COLO829 (cell line): Measurements from ENCODE around the gene TUBB1.
"Not testable (repeated sequence)": the region's sequence is repeated elsewhere in the genome, so short reads cannot be mapped to it uniquely, and the experiment has no call there.

Source experiments
- DNase-seq: peaks from one replicate; pipeline ENCODE4 v3.0.0; 2012; ENCODE audit warnings: low spot score

The TUBB1 gene

DNA sequence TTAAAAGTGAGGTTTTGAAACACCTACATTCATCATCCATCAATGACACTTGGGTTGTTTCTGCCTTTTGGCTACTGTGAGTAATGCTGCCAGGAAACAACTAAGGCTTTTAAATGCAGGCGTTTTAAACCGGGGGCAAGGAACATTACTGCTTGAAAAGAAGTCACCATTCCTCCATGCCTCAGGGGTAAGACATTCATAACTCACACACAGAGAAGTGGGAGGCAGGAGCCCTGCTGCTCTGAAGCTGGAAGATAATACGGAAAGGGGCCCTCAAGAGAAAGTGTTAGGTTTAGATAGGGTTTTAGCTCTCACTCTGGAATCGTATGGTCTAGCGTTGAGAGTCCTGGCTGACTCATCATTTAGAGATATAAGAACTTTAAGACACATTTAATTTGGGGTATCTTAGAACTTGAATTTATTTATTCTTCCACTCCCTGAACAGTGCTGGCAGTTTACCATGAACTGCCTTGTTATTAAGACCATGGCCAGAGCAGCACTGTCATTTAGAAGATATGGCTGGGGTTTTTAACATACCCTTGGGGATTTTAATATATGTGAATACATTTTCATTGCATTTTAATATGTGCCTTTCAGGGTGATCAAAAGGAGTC is 1.8 kb downstream of the TUBB1 start:
- DNase-seq = peak; percentile 77

GRCh38 chr20:59022754-59023153 is 3.5 kb downstream of the TUBB1 start:
- DNase-seq = no peak

GRCh38 chr20:59023616-59024015 is 4.4 kb downstream of the TUBB1 start:
- DNase-seq = no peak

DNA sequence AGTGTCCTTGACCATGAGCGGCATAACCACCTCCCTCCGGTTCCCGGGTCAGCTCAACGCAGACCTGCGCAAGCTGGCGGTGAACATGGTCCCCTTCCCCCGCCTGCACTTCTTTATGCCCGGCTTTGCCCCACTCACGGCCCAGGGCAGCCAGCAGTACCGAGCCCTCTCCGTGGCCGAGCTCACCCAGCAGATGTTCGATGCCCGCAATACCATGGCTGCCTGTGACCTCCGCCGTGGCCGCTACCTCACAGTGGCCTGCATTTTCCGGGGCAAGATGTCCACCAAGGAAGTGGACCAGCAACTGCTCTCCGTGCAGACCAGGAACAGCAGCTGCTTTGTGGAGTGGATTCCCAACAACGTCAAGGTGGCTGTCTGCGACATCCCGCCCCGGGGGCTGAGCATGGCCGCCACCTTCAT is 4.9 kb downstream of the TUBB1 start:
- DNase-seq = no peak

DNA sequence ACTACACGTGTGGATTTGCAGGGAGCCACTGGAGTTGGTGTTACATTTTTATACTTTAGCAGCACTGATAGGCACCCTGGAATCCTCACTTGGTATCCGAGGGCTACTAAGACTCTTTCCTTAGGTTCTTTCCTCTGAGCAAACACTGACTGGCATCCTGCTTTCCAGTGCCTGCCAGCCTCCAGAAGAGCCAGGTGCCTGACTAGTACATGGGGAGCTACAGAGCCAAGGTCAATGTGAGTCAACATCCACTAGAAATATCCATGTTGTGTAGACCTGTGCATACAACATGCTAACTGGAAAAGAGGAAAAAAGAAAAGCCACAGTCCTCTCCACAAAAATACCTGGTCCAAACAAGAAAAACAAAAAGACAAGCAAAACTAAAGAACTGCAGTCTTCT is 5.9 kb downstream of the TUBB1 start:
- DNase-seq = no peak

DNA sequence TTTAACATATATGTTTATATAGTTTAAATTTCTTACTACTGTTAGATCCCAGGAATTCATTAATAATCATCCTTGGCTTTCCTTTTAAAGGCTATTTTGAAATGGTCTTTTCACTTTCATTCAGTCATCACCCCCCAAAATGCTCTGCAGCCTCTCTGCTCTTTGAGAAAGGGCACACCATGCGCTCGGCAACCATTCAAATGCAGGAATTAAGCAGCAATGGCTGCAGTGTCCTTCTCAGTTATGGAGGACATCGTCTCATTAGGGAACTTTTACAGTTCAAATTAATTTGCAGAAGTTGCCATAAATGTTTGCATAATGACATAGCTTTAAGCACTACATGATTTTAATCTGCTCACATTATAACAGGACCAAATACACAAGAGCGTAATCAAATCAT is 6.3 kb downstream of the TUBB1 start:
- no peak for DNase-seq

DNA sequence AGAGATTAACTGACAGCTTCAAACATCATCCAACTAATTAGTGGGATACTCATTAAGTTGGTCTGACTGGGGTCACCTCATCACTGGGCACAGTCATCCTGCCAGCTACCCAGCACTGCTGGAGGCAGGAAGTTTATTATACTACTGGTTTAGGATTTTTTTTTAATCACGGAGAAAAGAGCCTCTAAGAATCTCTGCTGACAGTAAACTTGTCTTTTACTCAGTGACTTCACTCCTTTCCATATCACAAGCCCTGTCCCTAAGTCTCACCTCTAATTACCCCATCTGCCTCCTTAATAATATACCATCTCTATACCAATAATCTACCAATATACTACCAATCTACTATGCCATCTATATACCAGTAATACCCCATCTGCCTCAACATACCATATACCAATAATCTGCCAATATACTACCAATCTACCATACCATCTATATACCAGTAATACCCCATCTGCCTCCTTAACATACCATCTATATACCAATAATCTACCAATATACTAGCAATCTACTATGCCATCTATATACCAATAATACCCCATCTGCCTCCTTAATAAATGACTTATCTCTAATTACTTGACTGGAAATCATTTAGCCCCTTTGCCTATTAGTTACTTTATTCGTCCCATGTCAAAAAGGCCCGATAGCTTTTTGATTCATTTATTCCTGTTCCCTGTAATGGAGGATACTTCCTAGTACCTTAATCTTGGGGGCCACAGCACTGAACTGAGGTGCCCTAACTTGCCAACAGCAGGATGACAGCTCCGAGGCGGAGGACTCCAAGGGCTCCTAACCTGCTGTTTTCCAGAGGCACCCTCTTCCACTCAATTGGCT is 7.9 kb downstream of the TUBB1 start:
- no peak for DNase-seq

DNA sequence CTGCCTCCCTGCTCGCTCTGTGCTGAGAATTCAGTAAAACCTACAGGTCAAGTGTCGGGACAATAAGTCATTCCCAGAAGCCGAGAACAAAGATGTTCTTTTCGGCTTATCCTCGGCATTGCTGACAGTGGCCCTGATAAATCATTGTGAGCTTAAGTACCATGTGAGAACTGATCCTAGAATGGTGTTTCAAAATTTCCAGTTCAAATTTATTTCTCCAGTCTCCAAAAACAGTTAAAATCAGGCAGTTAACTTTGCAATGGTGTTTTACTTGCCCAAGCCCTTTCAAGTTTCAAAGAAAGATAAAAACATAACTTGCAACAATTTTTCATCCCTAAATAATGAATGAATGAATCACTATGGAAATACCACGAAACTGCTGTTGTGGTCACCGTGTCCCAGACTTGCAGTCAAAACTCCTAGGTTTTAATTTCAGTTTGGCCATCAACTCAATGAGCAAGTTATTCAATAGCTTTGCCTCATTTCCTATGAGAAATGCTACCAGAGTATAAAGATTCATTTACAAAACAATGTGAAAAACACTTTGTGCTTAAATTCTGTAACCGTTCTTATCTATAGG is 8.6 kb downstream of the TUBB1 start:
- no peak for DNase-seq

DNA sequence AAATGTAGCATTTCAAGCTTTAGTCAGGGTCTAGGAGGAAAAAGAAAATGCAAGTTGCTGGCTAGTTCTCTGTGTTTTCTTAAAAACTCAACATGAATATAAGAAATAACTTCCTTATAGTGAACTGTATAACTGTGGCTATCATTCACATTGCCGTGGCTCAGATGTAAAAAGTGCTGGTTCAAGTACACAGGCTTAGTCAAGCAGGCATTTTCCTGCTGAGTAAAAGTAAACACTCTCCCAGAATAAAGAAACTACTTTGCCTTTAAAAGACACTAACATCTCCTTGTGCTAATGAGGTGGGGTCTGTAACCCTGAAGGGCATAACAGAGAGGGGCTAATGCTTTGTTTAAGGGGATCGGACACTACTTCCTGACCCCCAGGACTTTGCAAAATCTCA is 9.6 kb downstream of the TUBB1 start:
- no peak for DNase-seq

- no peak for DNase-seq
Observed at GRCh38 chr20:59030911-59031563, 11.8 kb downstream of the TUBB1 start.

DNA sequence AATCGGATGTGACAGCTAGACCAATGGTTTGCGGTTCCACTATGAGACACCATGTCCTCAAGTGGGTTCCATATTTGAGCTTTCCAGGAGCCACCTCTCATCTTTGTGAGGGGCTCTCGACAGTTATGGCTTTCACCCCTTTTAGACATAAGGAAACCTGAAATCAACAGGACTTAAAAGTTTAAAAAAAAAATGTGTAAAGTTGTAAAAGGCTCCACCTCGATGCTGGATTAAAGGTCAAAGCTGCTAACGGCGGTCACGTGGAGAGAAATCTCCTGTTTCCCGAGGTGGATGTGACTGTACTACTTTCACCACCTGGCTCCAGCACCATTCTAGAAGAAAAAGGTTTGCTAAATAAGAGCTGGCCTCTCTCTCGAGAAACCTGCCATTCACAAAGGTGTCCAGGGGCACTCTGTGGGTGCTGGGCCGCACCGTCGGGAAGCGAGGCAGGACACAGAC is 12.4 kb downstream of the TUBB1 start:
- DNase-seq = no peak

- DNase-seq = peak; percentile 87
Observed at GRCh38 chr20:59032023-59032712, 12.9 kb downstream of the TUBB1 start, which contains the start of gene ATP5F1E. TSS of gene ATP5F1E (minus strand) at chr20:59032335. CDS start at chr20:59032251, 84 bp downstream.

DNA sequence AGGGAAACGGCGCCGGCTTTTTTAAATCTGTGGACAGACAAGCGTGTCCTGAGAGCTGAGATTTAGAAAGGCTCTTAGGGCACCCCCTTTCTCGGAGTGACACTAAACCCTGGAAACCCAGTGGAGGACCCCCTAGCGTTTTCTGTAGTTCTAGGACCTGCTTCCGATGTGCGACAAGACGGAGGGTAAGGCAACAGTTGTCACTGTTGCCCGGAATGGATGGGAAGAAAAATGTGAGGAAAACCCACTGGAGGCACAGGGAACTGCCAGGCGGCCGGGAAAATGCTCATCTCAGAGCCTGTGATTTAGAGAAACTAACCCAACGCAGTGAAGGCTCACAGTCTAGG is 13.5 kb downstream of the TUBB1 start:
- no peak for DNase-seq

GRCh38 chr20:59033093-59033492 is 13.9 kb downstream of the TUBB1 start:
- no peak for DNase-seq

DNA sequence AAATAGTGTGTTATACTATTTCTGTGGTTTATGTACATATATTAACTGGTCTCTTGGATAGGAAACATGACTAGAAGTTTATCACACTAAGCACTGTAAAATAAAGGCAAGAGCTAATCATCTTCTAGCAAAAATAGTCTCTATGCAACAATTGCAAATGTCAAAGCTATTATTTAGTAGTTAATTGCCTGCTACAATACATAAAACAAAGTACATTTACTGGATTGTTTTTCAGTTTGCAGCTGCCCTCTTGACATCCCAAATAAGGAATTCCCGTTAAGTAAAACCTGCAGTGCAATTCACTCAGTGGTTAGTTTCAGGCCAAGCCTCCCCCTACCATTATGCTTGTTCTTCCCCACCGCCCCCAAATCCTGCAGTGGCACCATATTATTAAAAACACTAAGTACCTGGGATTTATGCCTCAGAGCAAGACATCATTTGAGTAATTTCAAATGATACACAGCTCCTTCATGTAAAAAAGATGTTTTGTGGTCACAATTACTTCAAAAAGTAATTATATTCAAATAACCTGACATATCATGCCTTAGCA is 14.5 kb downstream of the TUBB1 start:
- no peak for DNase-seq

DNA sequence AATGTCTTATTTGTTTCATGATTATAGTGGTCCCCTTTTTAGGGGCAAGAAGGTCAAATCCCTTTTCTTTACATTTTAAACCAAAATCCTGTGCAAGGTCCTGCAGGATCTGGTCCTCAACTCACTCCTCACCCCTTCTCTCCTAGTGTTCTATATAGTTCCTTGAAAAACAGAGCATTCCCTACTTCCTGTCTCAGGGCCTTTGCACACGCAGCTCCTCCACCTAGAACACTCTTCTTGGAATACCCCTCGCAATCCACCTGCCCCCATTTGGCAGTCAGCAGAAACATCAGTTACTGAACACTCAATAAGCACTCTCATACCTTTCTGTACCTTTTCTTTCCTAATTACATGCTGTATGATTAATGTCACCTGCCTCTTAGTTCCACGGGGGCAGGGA is 16.2 kb downstream of the TUBB1 start:
- DNase-seq = no peak

DNA sequence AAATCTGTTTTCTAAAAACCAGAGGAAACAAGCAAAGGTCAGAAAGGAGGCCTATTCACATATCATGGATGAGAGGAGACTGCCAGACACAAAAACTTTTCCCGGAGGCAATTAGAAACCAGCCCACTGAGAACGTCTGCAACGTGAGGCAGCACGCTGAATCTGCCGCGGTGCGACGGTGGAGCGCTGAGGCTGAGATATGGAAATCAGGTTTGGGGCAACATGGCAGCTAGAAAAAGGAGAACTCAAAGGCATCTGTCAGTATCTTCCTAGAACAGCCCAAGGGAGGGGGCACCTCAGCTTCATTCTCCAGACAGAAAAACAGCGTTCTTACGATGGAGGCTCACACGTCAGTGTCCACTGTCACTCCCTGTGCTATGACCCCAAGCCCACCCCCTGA is 18.2 kb downstream of the TUBB1 start:
- no peak for DNase-seq

- DNase-seq = no peak
Observed at GRCh38 chr20:59039233-59039632, 20.0 kb downstream of the TUBB1 start.

DNA sequence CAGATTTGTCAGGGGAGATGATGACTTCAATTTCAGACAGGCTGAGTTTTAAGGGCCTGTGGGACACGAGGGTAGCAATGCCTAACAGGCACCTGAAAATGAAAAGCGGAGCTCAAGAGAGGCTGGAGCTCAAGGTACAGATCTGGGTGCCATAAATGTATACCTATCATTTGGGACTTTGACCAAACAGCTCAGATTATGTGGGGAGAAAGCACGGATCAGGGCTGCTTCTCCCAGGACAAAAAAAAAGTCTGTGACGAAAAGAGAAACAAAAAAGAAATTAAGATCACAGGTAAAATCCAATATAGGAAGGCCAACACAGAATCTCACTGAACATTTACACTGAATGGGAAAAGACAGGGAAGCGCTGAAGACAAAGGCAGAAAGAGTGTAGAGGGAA is 21.4 kb downstream of the TUBB1 start:
- DNase-seq = no peak

GRCh38 chr20:59041487-59041886 is 22.3 kb downstream of the TUBB1 start:
- not testable (repeated sequence) for DNase-seq

- no peak for DNase-seq
Observed at GRCh38 chr20:59042151-59042795, 23.0 kb downstream of the TUBB1 start, which contains the start of gene PRELID3B. TSS of gene PRELID3B (minus strand) at chr20:59042786. CDS start at chr20:59042730, 56 bp downstream.
